HuH-7.5 (cell line): ENCODE results near the gene EFNA5.

ENCODE experiments used
- DNase-seq: peaks from one replicate; pipeline ENCODE4 v3.0.0; 2011; ENCODE audit warnings: low spot score

Gene EFNA5

DNA sequence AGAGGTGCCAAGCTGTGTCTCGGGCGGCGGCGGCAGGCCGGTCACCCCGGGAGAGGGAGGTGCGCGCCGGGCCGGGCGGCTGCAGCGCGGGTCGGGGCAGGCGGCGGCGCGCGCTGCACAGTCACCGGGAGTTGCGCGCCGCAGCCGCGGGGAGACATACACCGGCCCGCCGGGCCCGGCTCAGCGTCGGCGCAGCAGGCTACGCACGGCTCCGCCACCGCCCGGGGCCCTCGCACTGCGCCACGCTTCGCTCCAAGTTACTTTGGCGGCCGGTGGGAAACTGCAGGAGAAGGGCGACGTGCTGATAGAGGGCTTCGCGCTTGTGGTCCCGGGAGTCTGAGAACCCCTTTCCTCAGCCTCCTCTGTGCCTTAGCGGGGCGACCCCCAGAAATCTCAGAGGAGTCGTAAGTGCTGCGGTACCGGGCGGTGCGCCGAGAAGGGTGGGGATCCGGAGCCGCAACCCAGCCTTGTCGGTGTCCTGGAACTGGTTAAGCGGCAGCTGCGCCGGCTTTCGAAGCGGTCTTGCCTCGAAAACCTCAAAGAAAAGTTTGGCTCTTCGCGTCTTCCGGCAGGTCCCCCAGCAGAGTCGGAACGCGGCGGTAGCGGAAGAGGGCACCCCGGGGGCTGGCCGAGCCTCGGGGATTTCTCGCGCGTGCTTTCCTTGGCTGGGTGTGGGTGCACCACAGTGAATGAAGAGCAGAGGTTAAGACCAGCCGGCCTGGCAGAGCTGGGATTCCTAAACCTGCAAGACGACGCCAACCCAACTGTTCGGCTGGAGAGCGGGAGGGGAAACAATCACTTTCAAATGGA lies at the start of gene EFNA5:
Gene EFNA5, minus strand, starts transcription at position 6 of the 810 bp plus-strand sequence.
- DNase-seq: no peak

DNA sequence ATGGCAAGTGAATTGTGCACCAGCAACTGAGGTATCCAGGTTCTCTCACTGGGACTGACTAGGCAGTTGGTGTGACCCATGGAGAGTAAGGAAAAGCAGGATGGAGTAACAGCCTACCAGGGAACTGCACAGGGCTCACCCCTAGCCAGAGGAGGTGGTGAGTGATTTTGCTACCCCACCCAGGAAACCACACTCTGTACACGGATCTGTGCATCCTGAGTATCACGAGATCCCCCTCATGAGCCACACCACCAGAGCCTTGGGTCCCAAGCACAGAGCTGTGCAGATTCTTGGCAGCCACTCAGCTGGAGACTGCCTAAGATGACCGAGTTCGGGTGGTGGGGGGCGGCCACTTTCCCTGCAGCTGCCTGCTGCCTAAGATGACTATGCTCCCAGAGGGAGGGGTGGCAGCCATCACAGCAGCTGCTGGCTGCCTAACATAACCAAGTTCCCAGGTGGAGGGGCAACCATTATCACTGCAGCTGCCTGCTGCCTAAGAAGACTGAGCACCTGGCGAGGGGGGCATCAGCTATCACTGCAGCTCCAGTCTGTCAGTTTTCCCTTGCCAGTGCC lies 48.4 kb upstream of the EFNA5 start:
- DNase-seq: no peak

DNA sequence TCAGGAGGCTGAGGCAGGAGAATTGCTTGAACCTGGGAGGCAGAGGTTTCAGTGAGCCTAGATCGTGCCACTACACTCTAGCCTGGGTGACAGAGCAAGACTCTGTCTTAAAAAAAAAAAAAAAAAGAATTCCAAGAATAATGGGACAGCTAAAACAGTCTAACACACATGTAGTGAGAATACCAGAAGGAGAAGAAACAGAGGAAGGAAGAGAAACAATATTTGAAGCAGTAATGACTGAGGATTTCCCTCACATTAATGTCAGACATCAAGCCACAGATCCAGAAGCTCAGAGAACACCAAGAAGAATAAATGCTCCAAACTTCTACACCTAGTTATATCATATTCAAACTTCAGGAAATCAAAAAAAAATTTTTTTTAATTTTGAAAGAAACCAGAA lies 47.1 kb upstream of the EFNA5 start:
- no peak for DNase-seq

DNA sequence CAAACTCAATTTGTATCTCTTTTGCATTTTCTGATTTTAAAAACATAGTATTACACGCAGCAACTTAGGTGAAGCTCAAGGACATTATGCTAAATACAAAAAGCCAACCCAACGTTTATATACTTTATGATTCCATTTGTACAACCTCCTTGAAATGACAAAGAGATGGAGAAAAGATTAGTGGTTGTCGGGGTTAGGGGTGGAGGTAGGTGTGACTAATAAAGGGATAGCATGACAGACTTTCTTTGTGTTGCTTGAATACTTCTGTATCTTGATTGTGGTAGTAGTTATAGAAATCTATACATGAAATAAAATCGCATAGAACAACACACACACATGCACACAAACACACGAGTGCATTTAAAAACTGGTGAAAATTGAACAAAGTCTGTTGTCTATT lies 42.5 kb upstream of the EFNA5 start:
- DNase-seq: no peak

DNA sequence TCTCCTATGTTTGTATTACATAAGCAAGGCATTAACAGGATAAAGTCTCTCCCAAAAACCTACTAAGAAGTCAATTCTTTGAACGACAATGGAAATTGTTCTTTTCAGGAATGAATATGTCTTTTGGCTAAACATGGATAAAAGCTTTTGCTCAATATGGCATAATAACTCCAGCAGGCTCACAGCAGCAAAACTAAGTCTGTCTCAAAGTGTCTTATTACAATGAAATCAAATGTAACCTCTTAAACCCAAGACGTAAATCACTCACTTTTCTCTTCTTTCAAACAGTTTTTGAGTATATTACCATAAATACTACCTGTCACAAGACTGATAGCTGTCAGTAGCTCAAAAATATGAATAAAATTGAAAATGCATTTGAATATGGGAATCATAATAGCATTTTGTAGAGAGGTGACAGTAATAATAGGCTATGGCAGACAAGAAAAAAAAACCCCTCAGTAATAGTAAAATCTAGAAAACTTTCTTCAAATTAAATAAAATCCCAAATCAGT lies 41.7 kb upstream of the EFNA5 start:
- no peak for DNase-seq

DNA sequence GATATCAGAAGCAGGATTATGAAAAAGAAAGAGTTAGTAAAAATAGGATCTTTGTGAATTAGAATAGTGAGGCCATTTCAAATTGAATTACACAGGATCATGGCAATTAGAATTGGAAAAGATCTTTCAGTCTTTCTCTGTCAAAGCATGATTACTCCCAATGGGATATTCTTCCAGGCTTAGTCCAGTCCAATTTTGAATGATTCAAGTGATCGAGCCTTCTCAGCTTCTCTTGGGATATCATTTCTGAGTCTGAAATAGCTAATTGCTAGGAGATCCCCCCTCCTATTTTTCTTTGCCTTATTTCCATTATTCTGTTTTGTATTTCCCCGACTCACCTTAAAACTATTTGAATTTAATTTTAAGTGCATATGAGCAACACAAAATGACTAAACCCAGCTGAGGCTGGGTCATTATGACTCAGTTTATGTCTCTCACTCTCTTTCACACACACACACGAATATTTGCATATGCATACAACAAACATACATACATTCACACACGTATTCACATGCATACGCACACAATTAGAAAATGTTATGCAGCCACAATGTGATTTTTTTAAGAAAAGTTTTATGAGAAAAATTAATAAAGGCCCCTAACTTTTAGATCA lies 34.8 kb upstream of the EFNA5 start:
- DNase-seq: no peak

DNA sequence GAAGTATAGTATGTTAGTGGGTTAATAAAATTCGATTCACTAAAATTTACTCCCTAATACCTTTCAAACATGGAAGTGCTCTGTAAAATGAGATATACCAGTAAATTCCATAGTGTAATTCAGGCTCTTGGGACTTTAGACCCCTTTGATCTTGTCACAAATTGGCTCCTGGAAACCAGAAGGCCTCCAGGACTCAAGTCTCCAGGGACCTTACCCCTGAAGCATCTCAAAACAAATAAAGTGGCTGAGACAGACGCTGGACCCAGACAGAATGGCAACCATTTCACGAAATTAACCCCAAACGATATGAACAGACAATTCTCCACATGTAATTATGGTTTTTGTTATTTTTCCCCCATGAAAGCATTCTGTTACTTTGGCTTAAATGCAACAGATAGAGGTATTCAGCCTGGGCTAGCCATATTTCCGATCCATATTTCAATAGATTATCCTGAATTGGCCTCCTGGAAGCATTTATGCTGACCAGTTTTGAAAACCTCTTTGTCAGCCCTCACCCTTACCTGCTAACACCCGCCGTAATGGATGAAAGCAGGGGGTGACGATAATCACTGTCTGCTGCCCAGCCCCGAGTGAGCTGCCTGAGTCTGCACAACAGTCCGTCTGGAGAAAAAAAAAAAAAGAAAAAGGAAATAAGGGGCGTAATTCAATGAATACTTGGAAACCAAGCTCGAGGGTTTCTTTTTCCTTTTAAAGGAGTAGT lies 34.1 kb upstream of the EFNA5 start:
- DNase-seq: no peak

DNA sequence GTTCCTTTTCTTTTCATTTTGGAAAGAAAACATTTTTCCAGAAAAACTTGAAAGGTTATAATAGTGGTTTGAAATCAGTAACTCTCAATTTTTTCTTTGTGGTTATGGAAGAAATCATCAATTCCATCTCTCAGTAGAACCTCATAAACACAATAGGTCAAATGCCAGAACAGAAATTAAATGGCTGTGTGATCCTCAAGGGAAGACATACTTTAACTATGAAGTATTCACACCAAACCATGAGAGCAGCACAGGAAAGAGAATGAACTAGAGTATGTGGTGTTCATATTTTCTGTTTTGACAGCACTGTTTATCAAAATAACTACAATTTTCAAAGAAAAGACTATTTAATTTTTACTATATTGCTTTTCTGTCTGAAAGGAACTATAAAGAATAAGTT lies 29.7 kb upstream of the EFNA5 start:
- DNase-seq: no peak

DNA sequence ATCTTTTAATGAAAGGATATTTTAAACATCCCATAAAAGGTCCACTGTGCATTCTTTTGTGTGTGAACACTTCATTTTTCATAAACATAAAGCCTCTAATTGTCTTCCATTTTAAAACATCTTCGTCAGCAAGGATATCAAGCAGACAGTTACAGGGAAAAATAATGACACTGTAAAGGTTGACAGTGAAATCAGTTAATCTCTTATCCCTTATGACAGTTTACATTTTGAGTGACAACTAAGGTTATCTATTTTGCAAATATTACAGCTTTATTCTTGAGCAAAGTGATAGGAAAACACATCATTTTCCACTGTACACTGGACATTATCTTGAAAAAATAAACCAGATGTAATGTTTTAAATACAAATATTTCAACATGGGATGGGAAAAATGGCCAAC lies 28.7 kb upstream of the EFNA5 start:
- no peak for DNase-seq

DNA sequence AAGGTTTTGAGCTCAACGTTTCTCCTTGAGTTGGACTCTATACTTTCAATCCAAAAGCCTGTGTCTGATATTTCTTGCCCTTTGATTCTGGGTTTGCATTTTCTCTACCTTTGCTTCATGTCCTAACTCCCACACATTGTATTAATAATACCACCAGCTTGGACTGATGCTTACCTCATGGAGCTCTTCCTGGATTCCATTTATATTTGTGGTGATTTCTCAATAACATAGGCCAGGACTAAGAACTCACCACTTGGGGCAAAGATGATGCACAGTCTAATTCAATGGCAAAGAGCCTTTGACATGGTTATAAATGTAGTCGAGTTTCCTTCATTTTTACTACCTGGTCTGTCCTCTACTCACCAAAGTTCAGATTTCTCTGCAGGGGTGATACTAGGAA lies 27.5 kb upstream of the EFNA5 start:
- no peak for DNase-seq

DNA sequence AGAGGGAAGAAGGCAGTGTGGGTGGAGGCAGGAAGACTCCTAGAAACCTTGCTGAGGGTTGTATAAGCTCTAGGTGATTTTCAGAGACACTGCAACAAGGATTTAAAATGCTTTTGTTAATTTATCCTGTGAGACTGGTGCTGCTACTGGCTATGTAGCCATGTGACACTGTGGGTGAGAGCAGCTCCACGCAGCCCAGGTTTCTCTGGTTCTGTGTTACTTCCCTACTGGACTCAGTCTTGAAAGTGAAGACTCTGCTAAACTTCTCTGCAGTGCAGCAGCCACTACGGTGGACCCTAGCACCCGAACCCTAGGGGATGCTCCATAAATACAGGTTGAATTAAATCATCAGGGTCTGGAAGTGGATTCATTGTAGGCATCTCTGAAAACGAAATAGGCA lies 25.8 kb upstream of the EFNA5 start:
- no peak for DNase-seq

DNA sequence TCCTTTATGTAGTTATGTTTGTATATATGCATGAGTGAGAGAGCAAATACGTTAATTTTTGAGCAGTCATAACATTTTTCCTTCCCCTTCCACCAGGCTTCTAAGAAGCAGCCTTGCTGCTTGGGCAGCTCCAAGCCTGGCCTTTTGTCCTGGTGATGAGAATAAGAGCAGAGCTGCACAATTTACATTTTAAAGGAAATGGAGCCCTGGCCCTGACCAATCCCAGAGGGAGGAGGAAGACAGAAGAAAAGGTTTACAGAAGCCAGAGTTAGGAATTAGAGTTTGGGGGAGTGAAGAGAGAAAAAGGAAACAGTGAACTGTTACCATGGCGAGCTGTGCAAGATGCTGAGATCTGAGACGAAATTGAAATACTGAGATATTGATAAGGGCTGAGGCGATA lies 25.3 kb upstream of the EFNA5 start:
- DNase-seq: no peak

DNA sequence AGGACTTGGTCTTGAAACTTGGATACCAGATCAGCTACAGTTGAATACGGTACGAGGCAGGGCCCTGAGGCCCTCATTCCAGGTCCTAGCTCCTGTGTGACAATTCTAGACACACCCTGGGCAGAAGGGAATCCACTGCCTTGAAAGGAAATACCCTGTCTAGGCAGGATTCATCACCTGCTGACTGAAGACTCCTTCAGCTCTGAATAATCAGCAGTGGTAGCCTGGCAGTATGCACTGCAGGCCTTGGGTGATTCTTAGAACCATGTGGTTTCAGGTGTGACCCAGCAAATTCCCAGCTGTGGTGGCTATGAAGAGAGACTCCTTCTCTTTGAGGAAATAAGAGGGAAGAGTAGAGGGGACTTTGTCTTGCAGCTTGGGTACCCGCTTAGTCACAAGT lies 17.2 kb upstream of the EFNA5 start:
- DNase-seq: no peak

DNA sequence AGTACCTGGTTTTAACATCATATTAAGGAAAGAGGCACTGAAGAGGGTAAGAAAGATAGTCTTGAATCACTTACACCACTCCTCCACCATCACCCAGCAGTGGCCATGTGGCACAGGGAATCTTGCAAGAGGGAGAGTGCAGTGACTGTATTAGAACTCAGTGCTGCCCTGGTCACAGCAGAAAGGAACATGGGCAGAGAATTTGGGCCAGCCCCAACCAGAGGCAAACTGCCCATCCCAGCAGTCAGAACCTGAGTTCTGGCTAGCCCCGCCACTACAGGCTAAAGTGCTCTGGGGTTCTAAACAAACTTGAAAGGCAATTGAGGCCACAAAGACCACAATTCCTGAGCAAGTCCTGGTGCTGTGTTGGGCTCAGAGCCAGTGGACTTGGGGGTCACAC lies 16.7 kb upstream of the EFNA5 start:
- no peak for DNase-seq

DNA sequence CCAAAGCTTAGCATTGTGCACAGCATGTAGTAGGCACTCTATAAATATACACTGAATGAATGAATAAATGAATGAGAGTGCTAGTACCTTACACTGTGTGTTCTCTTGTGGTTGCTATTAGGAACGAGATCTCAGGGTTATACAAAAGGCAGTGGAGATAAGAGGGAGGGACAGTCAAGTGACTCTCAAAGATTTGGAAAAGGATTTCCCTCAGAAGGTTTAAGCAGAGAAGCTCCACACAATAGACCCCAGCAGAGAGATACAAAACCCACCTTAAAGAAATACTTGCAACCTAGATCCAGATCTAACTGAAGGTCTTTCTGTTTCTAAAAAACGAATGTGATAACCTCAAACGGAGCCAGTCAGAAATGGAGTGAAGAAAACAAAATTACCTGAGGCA lies 11.8 kb upstream of the EFNA5 start:
- DNase-seq: no peak

DNA sequence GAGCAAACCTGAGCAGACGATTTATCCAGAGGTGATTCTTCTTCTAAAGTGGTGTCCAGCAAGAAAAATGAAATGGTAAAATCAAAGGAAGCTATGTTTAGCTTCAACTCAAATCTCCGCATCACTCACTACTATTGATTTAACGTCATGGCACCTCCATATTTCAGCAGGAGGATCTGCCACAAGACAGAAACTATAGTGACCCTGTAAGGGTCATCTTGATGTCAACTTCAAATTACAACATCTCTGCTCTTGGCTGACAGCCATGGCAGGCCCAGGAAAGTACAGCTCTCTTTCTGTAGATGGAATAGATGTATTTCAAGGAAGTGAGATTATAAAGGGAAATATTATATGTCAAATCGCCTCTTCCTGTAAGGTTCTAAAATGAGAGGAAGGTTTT lies 10.1 kb upstream of the EFNA5 start:
- DNase-seq: no peak

DNA sequence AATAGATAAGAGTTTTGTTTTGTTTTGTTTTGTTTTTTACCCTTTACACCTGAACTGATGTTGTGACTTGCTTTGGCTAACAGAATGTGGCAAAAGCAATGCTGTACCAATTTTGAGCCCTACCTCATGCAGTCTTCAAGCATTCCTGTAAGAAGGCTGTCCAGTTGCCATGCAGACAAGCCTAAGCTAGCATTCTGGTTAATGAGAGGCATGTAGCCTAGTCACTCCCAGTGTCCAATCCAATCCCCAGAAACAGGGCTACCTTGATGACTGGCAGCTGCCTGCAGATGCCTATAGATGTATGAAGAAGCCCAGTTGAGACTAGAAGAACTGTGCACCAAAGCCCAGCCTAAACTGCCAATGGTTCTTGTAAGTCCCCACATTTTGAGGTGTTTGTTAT lies 9.4 kb upstream of the EFNA5 start:
- no peak for DNase-seq

DNA sequence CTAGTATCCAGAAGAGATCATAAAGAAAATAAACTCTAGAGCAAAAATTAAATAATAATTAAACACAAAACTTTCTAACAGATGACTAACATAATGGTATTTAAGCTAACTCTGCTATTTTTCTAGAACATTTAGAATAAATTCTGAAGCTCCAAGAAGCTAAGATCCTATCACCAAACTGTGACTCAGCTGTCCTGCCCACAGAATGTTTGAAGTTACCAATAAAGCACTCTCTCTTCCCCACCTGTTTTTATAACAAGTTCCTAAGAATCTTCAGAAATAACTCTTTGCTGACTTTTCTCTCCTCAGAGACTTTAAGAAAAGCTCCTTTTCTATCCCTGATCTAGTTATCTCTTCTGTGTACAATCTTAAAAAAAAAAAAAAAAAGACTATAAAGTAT lies 6.0 kb upstream of the EFNA5 start:
- DNase-seq: no peak

DNA sequence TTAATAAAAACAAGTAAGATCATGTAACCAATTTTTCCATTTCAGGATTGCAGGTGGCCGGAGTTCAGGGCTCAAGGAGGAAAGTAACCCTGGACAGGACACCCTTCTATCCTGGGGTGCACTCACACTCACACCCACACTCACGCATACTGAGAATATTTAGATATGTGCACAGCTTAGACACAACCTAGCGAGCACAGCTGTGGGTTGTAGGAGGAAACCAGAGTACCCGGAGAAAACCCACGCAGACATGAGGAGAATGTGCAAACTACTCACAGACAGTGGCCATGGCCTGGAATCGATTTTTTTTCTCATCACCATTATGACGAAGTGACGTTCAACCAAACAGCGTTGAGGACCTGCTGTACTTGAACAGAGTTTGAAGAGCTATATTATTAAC lies 4.5 kb upstream of the EFNA5 start:
- no peak for DNase-seq

DNA sequence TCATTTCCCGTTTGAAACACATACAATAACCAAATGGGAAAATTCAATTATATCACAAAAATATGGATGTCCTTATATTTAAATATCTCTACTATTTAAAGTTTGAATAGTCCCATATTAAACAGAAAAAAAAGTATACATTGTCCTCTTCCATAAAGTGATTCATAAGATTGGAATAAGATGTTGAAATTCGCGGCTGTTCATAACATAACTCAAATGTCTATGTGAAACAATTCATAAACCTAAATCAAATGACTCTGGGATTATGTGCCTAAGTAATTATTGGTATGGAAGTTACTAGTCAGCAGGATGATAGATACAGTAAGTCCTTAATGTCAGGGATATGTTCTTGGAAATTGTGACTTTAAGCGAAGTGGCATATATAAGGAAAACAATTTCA lies 3.9 kb upstream of the EFNA5 start:
- no peak for DNase-seq

DNA sequence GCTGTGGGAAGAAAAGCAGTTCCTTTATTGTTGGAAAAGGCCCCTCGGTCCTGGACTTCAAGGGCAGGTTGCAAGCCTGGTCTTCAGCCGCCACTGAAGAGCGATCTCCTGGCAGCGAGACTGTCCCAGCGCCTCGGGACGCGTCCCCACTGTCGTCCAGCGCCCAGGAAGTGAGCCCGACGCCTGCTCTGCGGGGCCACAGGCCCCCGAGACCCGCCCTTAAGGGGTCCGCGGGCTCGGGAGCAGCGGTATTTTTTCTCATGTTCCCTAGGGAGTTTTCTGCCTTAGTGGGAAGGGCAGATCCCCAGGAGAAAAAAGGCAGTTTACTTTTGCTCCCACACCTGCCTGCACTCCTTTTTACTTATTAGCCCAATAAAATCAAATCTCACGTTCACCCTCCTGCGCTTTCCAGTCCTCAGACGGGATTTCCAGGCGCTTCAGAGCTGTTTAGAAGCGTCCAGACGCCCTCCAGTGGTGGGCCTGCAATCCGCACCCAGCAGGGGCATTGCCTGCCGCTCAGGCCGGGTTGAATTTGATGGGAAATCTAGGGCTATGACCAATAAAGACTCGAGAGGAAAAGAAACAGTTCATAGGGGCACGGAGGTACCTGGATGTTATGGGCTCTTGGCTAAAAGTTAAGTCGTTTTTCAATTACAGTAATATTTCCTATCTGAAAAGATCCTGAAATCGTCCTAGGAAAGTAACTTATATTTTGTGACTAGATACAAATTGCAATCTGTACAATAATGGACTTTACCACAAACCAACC lies 2.8 kb upstream of the EFNA5 start:
- peak; percentile 86 for DNase-seq

DNA sequence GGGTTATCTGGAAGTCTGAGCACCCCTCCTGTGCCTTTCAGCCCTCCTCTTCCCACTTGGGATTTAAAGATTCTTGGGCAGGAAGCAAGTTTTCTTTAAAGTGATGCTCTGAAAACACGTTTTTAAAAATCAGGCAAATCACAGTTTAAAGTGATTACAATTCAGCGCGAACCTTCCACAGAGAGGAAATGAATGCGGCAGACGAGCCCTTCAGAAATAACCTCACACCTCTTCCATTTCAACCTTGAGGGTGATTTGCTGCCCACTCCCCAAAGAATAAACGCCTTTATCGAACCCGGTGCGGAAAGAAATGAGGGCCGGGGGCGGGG lies 2.3 kb upstream of the EFNA5 start:
- no peak for DNase-seq
